Osteocyte (in vitro differentiated cells): ENCODE results near the gene IFT122. TPM values are rescaled to one million over a fixed set of nuclear protein-coding genes. Genes with fewer than 3 reads are reported as not detected.

Experiments
- DNase-seq: peaks from one replicate; pipeline ENCODE4 v3.0.0; 2021; ENCODE audit warnings: mixed read lengths; ENCODE audit not compliant: unreplicated experiment; ENCODE audit errors: extremely low spot score
- H3K27ac Mint-ChIP-seq: one replicate; pipeline ENCODE4 v1.8.0; 2021; ENCODE audit warnings: mild to moderate bottlenecking, mixed read lengths; ENCODE audit not compliant: unreplicated experiment
- H3K27me3 Mint-ChIP-seq: one replicate; pipeline ENCODE4 v1.8.0; 2021; ENCODE audit warnings: mixed read lengths; ENCODE audit not compliant: unreplicated experiment
- H3K36me3 Mint-ChIP-seq: one replicate; pipeline ENCODE4 v1.8.0; 2021; ENCODE audit warnings: mixed read lengths; ENCODE audit not compliant: unreplicated experiment
- H3K4me1 Mint-ChIP-seq: one replicate; pipeline ENCODE4 v1.8.0; 2021; ENCODE audit warnings: mixed read lengths; ENCODE audit not compliant: unreplicated experiment
- H3K4me3 Mint-ChIP-seq: one replicate; pipeline ENCODE4 v1.8.0; 2021; ENCODE audit warnings: mild to moderate bottlenecking, moderate library complexity, mixed read lengths; ENCODE audit not compliant: unreplicated experiment
- H3K9me3 Mint-ChIP-seq: one replicate; pipeline ENCODE4 v1.8.0; 2021; ENCODE audit warnings: mixed read lengths; ENCODE audit not compliant: unreplicated experiment
- CTCF ChIP-seq: fragments of 200-600 bp; sonication (generic); IDR thresholded peaks from 2 replicates; pipeline ENCODE4 v1.5.0; 2021; ENCODE audit warnings: antibody characterized with exemption, mild to moderate bottlenecking, moderate library complexity
- total RNA-seq: library from RNA; stranded (reverse); gene quantifications from 2 replicates; pipeline ENCODE4 v1.2.1, GENCODE V29; 2021

IFT122 gene
- total RNA-seq, 1 donor from 2014 or later = 25.9 TPM

DNA sequence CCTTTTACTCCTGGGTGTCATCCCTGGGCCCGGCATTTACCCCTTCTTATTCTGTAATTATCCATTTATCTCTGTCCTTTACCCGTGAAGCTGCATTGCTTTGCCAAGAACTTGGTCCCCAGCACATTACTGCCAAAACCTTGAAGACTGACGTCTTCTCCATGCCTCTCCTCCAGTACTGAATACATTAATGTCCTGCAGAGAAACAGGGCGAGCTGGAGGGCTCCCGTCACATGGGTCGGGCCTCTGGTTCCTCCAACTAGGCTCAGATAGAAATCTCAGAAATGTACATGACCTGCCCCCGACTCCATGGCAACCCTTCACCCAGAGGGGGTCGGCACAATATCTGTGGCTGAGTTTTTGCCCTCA is 12.0 kb upstream of the IFT122 start:
- Mint-ChIP-seq H3K4me1 (peaks cover 12% of the 10 kb centered on the region), H3K36me3 (peaks cover 12% of the 10 kb centered on the region), H3K27me3 (peaks cover 14% of the 10 kb centered on the region), H3K27ac (no peak overlapping the region), H3K9me3 (no peaks in the 10 kb centered on the region), H3K4me3 (peak overlapping the region; percentile 83)
- TF ChIP-seq CTCF = no peak
- DNase-seq = no peak

DNA sequence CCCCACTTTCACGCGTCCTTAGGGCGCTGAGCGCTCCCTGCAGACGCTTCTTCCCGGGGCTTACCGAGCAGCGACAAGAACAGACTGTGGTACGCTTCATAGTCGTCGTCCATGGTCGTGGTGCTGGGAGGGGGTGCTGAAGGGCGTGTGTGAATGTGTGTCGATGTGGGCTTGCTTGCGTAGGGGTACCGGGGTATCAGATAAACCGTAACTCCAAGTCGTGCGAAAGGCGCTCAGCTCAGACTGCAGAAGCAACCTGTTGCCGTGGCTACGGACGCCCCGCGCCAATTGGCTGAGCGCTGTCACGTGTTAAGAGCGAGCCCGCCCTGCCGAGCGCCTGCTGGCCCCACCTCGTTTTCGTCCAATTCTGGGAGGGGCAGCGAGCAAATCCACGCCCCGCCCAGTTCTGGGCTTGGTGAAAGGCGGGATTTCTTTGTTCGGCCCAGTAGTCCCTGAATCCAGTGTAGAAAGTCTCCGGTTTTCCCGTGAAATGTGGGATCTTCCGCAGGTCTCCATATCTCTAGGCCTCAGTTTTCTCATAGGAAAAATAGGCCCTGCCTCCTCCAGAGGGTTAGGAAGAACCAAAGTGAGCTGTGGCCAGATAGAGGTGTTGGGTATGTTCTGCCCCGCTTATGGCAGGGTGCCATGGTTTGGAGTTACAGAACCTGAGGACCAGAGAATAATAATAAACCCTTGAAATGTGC is 11.5 kb upstream of the IFT122 start, which contains the start of gene EFCAB12:
Gene EFCAB12, minus strand, starts transcription at position 261 of the 704 bp plus-strand sequence. Its CDS starts 148 bp downstream, at position 113.
- H3K27ac Mint-ChIP-seq = peak within 1 kb of the TSS; percentile 79
- H3K36me3 Mint-ChIP-seq = peaks cover 17% of the 10 kb centered on the region
- H3K9me3 Mint-ChIP-seq = no peaks in the 10 kb centered on the region
- TF ChIP-seq CTCF = no peak
- DNase-seq = peak; percentile 96
- H3K4me1 Mint-ChIP-seq = peaks cover 12% of the 10 kb centered on the region
- peak within 1 kb of the TSS; percentile 83 for H3K4me3 Mint-ChIP-seq
- H3K27me3 Mint-ChIP-seq = peaks cover 14% of the 10 kb centered on the region

- peaks cover 11% of the 10 kb centered on the region for H3K27me3 Mint-ChIP-seq
- H3K4me1 Mint-ChIP-seq = peaks cover 12% of the 10 kb centered on the region
- peaks cover 22% of the 10 kb centered on the region for H3K36me3 Mint-ChIP-seq
- H3K9me3 Mint-ChIP-seq = no peaks in the 10 kb centered on the region
- DNase-seq = no peak
- TF ChIP-seq CTCF = no peak
- peak overlapping the region; percentile 79 for H3K27ac Mint-ChIP-seq
- peak overlapping the region; percentile 83 for H3K4me3 Mint-ChIP-seq
Measured at GRCh38 chr3:129429080-129429451, 11.0 kb upstream of the IFT122 start.

GRCh38 chr3:129429602-129430001 is 10.4 kb upstream of the IFT122 start:
- H3K27me3 Mint-ChIP-seq = peaks cover 11% of the 10 kb centered on the region
- TF ChIP-seq CTCF = no peak

GRCh38 chr3:129432036-129432435 is 8.0 kb upstream of the IFT122 start:
- peaks cover 6% of the 10 kb centered on the region for H3K27me3 Mint-ChIP-seq
- no peak overlapping the region for H3K4me3 Mint-ChIP-seq
- H3K4me1 Mint-ChIP-seq = peaks cover 21% of the 10 kb centered on the region
- DNase-seq = no peak
- peaks cover 37% of the 10 kb centered on the region for H3K36me3 Mint-ChIP-seq
- H3K27ac Mint-ChIP-seq = no peak overlapping the region
- H3K9me3 Mint-ChIP-seq = no peaks in the 10 kb centered on the region
- no peak for TF ChIP-seq CTCF

More at GRCh38 chr3:129429602-129430001, 10.4 kb upstream of the IFT122 start:
- H3K27ac Mint-ChIP-seq = no peak overlapping the region
- H3K9me3 Mint-ChIP-seq = no peaks in the 10 kb centered on the region
- H3K4me1 Mint-ChIP-seq = peaks cover 12% of the 10 kb centered on the region
- no peak for DNase-seq
- H3K36me3 Mint-ChIP-seq = peaks cover 22% of the 10 kb centered on the region
- H3K4me3 Mint-ChIP-seq = no peak overlapping the region
